ENCODE measurements around the gene TMEM170B.

The TMEM170B gene

DNA sequence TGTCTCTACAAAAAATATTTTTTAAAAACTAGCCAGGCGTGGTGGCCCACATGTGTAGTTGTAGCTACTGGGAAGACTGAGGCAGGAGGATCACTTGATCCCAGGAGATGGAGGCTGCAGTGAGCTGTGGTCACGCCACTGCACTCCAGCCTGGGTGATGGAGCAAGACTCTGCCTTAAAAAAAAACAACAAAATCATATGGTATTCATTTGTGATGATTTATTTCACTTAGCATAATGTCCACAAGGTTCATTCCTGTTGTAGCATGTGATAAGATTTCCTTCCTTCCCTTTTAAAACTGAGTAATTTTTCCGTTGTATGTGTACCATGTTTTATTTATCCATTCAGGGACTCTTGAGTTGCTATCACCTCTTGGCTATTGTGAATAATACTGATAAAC lies 26.2 kb downstream of the TMEM170B start:
- H3K4me1 ChIP-seq (ENCODE audit: insufficient read depth, low read length): no peaks in the 10 kb centered on the region
- no peak overlapping the region for H3K4me3 ChIP-seq (ENCODE audit: low read length)
- H3K9ac ChIP-seq (ENCODE audit: low read depth, low read length): no peak overlapping the region
- H3K9me3 ChIP-seq (ENCODE audit: insufficient read depth, low read depth, low read length): no peaks in the 10 kb centered on the region
- H3K27ac ChIP-seq (ENCODE audit: low read length): no peak overlapping the region
- no peaks in the 10 kb centered on the region for H3K27me3 ChIP-seq (ENCODE audit: insufficient read depth, low read length)
- H3K36me3 ChIP-seq (ENCODE audit: insufficient read depth, low read depth, low read length): no peaks in the 10 kb centered on the region

DNA sequence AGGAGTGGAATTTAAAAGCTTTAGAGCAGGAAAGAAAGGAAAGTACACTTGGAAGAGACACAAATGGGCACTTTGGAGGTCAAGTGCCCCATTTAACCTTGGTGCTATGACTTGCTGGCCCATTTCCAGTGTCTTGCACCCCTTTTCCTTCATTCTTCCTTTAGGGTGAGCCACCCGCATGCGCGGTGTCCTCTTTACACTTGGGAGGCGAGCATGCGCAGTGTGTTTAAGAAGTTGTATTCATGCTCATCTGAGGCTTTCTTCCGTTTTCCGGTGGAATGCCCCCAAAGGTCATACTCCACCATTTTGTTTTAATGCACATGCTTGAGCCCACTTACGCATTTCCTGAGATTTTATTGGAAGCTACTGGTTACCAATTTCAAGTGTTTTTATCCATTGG lies 29.1 kb downstream of the TMEM170B start:
- Histone ChIP-seq H3K36me3 (ENCODE audit: insufficient read depth, low read depth, low read length) (no peaks in the 10 kb centered on the region), H3K27me3 (ENCODE audit: insufficient read depth, low read length) (no peaks in the 10 kb centered on the region), H3K27ac (ENCODE audit: low read length) (no peak overlapping the region), H3K4me3 (ENCODE audit: low read length) (no peak overlapping the region), H3K4me1 (ENCODE audit: insufficient read depth, low read length) (no peaks in the 10 kb centered on the region), H3K9ac (ENCODE audit: low read depth, low read length) (no peak overlapping the region), H3K9me3 (ENCODE audit: insufficient read depth, low read depth, low read length) (no peaks in the 10 kb centered on the region)

DNA sequence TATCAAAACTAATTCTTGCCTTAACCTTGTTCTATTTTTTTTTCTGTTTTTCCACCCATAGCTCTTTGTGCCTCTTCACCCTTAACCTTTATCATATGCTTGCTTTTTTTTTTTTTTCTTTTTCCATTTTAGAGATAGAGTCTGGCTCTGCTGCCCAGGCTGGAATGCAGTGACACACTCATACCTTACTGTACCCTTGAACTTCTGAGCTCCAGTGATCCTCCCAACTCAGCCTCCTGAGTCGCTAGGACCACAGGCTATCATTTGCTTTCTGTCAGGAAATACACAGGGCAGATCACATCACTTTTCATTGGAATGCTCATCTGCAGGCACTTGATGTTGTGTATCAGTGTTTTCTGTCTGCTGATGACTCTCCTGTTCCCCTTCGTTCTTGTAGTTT lies 33.5 kb downstream of the TMEM170B start:
- Histone ChIP-seq H3K4me1 (ENCODE audit: insufficient read depth, low read length) (no peaks in the 10 kb centered on the region), H3K9ac (ENCODE audit: low read depth, low read length) (no peak overlapping the region), H3K9me3 (ENCODE audit: insufficient read depth, low read depth, low read length) (no peaks in the 10 kb centered on the region), H3K36me3 (ENCODE audit: insufficient read depth, low read depth, low read length) (no peaks in the 10 kb centered on the region), H3K4me3 (ENCODE audit: low read length) (no peak overlapping the region), H3K27me3 (ENCODE audit: insufficient read depth, low read length) (no peaks in the 10 kb centered on the region), H3K27ac (ENCODE audit: low read length) (no peak overlapping the region)

DNA sequence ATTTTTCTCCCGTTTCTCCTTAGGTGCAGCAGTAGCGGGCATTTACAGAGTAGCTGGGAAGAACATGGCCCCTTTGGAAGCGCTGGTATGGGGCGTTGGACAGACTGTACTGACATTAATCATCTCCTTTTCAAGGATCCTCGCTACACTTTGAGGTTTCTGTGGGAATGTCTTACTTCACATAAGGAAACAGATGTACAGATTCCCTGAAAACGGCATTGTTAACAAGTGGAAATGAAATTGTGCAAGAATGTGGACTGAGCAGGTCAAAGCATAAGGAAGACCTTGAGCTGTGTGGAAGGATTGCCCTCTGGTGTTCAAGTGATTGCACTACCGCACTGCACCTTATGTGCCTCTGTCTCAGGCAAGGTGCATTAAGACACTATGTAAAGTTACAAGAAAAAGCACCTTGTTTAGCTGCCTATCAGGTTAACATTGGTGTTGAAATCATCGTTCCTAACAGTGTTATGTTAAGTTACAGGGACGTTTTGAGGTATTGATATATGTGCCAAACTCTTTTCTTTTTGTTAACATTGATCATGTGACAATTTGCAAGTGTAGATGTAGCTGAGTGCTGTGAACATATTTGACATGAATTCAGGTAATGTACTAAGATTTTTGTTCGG lies 38.0 kb downstream of the TMEM170B start:
- H3K9ac ChIP-seq (ENCODE audit: low read depth, low read length): no peak overlapping the region
- H3K4me1 ChIP-seq (ENCODE audit: insufficient read depth, low read length): no peaks in the 10 kb centered on the region
- H3K27me3 ChIP-seq (ENCODE audit: insufficient read depth, low read length): no peaks in the 10 kb centered on the region
- H3K9me3 ChIP-seq (ENCODE audit: insufficient read depth, low read depth, low read length): no peaks in the 10 kb centered on the region
- H3K27ac ChIP-seq (ENCODE audit: low read length): no peak overlapping the region
- H3K4me3 ChIP-seq (ENCODE audit: low read length): no peak overlapping the region
- no peaks in the 10 kb centered on the region for H3K36me3 ChIP-seq (ENCODE audit: insufficient read depth, low read depth, low read length)

DNA sequence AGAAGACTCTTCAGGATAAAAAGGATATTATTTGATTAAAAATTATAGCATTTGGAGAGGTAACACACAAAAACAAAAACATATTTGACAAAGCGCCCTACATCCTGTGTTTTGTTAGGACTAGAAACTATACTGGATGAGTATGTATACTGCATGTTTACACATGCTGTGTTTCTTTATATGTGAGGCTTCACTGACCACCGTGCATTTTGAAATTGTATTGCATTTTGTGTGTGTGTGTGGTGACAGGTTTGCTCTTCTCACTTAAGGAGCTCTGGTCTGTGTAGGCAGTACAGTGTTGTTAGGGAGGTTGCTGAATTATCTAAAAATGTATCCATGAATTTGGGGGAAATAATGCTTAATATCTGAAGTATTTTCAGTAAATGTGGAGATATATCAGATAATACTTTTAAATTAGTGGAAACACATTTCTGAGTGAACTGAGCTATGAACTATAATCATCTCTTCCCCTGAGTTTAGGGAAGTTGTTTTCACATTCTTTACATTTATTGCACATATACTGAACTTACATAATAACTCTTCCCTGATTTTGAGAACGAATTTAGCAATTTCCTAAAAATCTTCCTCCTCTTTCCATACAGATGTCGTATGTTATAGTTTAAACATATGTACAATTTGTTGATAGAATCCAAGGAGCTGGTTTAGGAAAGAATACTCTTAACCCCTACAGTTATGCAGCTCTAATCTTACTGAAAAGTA lies 43.3 kb downstream of the TMEM170B start:
- Histone ChIP-seq H3K27ac (ENCODE audit: low read length) (no peak overlapping the region), H3K36me3 (ENCODE audit: insufficient read depth, low read depth, low read length) (no peaks in the 10 kb centered on the region)

DNA sequence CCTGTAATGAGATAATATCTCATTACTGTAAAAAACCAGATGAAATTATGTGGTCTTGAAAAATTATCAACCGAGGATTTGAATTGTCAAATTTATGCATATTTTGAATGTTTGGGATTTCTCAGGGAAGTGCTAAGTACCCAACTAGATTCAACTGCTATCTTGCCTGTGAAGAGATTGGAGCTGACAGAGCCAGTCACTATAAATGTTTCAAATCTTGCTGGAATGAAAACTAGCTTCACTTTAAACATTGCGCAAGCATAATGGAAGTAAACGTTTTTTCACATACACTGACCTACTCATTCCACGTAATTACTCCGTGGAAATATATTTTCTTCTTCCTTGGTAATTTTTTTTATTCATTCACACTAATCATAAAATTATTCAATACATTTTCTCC lies 46.7 kb downstream of the TMEM170B start:
- H3K27me3 ChIP-seq (ENCODE audit: insufficient read depth, low read length): no peaks in the 10 kb centered on the region
- H3K36me3 ChIP-seq (ENCODE audit: insufficient read depth, low read depth, low read length): no peaks in the 10 kb centered on the region
- H3K4me3 ChIP-seq (ENCODE audit: low read length): no peak overlapping the region
- no peak overlapping the region for H3K27ac ChIP-seq (ENCODE audit: low read length)
- H3K9me3 ChIP-seq (ENCODE audit: insufficient read depth, low read depth, low read length): no peaks in the 10 kb centered on the region
- no peak overlapping the region for H3K9ac ChIP-seq (ENCODE audit: low read depth, low read length)
- H3K4me1 ChIP-seq (ENCODE audit: insufficient read depth, low read length): peaks cover 9% of the 10 kb centered on the region; the same call in 1 of the 2 replicates

More for the DNA sequence above, 43.3 kb downstream of the TMEM170B start:
- Histone ChIP-seq H3K4me1 (ENCODE audit: insufficient read depth, low read length) (no peaks in the 10 kb centered on the region), H3K27me3 (ENCODE audit: insufficient read depth, low read length) (no peaks in the 10 kb centered on the region), H3K4me3 (ENCODE audit: low read length) (no peak overlapping the region), H3K9ac (ENCODE audit: low read depth, low read length) (no peak overlapping the region), H3K9me3 (ENCODE audit: insufficient read depth, low read depth, low read length) (no peaks in the 10 kb centered on the region)

DNA sequence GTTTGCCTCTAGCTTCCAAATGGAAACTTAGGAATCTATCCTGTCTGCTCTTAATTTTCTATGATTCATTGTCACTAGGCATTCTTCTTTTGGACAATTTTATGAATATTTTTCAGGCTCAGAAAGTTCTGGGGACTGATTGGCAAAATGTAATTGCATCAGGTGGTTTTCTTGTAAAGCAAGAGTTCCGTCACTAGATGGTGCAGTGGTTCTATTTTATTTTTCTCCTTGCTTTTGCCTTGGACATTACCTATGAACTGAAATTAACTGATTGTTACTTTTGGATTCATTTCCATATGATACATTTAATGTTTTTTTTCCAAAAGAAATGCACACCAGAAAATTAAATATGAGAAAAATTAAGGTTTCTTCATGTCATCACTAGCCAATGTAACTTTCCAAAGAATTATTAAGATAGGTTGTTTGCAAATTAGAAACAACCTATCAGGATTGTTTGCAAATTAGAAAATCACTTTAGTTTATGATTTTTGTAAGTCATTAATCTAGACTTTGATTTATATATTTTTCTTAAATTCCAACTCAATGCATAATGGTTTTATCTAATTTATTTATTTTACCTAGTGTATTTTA lies 48.0 kb downstream of the TMEM170B start:
- H3K27me3 ChIP-seq (ENCODE audit: insufficient read depth, low read length): no peaks in the 10 kb centered on the region
- no peaks in the 10 kb centered on the region for H3K36me3 ChIP-seq (ENCODE audit: insufficient read depth, low read depth, low read length)
- H3K4me3 ChIP-seq (ENCODE audit: low read length): no peak overlapping the region
- no peak overlapping the region for H3K27ac ChIP-seq (ENCODE audit: low read length)
- H3K9ac ChIP-seq (ENCODE audit: low read depth, low read length): no peak overlapping the region; the same call in 1 of the 2 replicates
- H3K9me3 ChIP-seq (ENCODE audit: insufficient read depth, low read depth, low read length): no peaks in the 10 kb centered on the region
- H3K4me1 ChIP-seq (ENCODE audit: insufficient read depth, low read length): peaks cover 9% of the 10 kb centered on the region; the same call in 1 of the 2 replicates

DNA sequence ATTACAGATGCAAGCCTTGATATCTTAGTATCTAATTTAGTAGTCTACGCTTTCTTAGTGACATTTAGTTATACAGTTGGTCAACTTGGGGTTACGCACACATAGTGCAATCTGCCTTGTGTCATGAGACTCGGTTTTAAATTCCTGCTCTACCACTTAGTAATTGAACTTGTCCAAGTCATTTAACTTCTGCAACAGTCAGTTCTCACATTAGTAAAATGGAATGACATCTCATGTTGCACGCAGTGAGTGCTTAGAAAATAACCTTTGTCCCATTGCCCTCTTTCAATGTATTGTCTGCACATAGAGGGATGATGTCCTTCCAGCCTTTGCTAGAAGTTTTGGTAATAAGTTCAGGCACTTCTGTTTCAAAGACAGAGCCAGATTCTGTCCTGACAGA lies 48.6 kb downstream of the TMEM170B start:
- Histone ChIP-seq H3K27me3 (ENCODE audit: insufficient read depth, low read length) (no peaks in the 10 kb centered on the region), H3K27ac (ENCODE audit: low read length) (no peak overlapping the region), H3K4me1 (ENCODE audit: insufficient read depth, low read length) (peaks cover 9% of the 10 kb centered on the region; the same call in 1 of the 2 replicates), H3K9ac (ENCODE audit: low read depth, low read length) (no peak overlapping the region), H3K36me3 (ENCODE audit: insufficient read depth, low read depth, low read length) (no peaks in the 10 kb centered on the region), H3K4me3 (ENCODE audit: low read length) (no peak overlapping the region), H3K9me3 (ENCODE audit: insufficient read depth, low read depth, low read length) (no peaks in the 10 kb centered on the region)

DNA sequence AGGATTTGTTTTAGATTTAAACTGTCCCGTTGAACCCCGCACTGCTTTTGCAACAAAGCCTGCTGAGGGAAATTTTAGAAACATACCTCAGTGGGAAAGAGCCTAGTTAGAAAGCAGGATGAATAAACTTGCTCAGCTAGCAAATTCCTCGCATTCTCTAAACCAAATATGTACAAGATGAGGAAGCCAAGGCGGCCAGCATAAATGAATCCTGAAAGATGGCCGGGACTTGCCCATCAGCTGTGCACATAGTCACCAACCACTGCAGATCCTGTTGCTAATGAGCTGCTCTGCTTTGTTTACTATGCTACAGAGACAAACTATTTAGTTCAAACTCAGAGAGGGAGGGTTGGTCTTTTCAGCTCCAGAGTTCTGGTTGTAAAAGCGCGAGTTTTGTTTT lies 49.0 kb downstream of the TMEM170B start:
- Histone ChIP-seq H3K27me3 (ENCODE audit: insufficient read depth, low read length) (no peaks in the 10 kb centered on the region), H3K9me3 (ENCODE audit: insufficient read depth, low read depth, low read length) (no peaks in the 10 kb centered on the region), H3K4me3 (ENCODE audit: low read length) (no peak overlapping the region), H3K4me1 (ENCODE audit: insufficient read depth, low read length) (peaks cover 9% of the 10 kb centered on the region; the same call in 1 of the 2 replicates), H3K27ac (ENCODE audit: low read length) (no peak overlapping the region), H3K9ac (ENCODE audit: low read depth, low read length) (no peak overlapping the region), H3K36me3 (ENCODE audit: insufficient read depth, low read depth, low read length) (no peaks in the 10 kb centered on the region)

DNA sequence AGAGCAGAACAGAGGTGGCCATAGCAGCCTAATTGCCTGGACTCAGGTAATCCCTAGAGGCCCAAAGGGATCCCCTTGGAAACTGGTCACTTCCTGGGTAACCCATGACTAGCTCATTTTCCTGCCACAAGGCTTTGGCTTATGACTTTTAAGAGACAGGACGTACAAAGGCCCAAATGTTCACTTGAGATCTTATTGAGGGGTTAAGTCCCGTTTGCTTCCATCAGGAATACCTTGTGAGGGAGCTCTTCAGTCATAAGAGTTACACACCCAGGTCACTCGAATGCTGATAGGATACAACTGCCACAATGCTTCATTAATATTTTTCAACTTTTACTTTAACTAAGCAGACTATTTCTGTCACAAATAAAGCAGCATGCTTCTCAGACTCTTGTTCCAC lies 51.7 kb downstream of the TMEM170B start:
- Histone ChIP-seq H3K9me3 (ENCODE audit: insufficient read depth, low read depth, low read length) (no peaks in the 10 kb centered on the region), H3K36me3 (ENCODE audit: insufficient read depth, low read depth, low read length) (no peaks in the 10 kb centered on the region), H3K27ac (ENCODE audit: low read length) (no peak overlapping the region), H3K4me1 (ENCODE audit: insufficient read depth, low read length) (peaks cover 9% of the 10 kb centered on the region; the same call in 1 of the 2 replicates), H3K27me3 (ENCODE audit: insufficient read depth, low read length) (no peaks in the 10 kb centered on the region), H3K4me3 (ENCODE audit: low read length) (no peak overlapping the region), H3K9ac (ENCODE audit: low read depth, low read length) (no peak overlapping the region)

DNA sequence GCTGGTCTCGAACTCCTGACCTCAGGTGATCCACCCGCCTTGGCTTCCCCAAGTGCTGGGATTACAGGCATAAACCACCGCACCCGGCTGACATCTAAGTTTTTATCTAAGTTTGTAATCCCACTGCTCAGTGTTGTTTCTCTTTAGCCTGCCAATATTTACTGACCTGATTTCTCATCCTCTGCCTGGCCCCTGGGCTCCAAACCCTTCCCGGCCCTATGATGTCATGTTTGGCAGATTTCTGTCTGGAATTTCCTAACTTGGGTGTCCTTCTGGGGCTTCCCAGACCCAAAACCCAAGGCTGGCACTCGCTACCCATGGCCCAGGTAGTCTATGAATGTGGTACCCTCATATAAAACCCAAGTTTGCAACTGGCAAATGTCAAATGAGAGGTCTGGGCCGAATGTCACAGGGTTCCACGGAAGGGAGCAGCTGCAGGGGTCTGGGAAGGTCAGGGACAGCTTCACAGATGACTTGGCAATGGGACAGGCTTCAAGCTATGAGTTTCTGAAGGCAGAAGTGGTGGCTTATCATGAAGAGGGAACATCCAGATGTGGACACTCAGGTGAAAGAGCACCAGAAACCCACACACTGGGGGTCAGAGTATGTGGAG lies 54.9 kb downstream of the TMEM170B start:
- Histone ChIP-seq H3K9ac (ENCODE audit: low read depth, low read length) (no peak overlapping the region), H3K27me3 (ENCODE audit: insufficient read depth, low read length) (no peaks in the 10 kb centered on the region), H3K36me3 (ENCODE audit: insufficient read depth, low read depth, low read length) (no peaks in the 10 kb centered on the region), H3K27ac (ENCODE audit: low read length) (no peak overlapping the region), H3K9me3 (ENCODE audit: insufficient read depth, low read depth, low read length) (no peaks in the 10 kb centered on the region), H3K4me3 (ENCODE audit: low read length) (no peak overlapping the region), H3K4me1 (ENCODE audit: insufficient read depth, low read length) (no peaks in the 10 kb centered on the region)

All from iPS-20b (cell line).